ENCODE results near the gene DUSP1.

- no peak for TF ChIP-seq CTCF (IDR thresholded peaks at IDR 0.05)
- peak in 2 of 3 donors; percentile 63 to 67 for TF ChIP-seq POLR2A (IDR thresholded peaks at IDR 0.05)
These were observed 2.2 kb downstream of the DUSP1 start for GRCh38 chr5:172768573-172769341.

All from body of pancreas (tissue), 4 donors.